ENCODE results near the gene NXF3. TPM values are rescaled to one million over a fixed set of nuclear protein-coding genes. Genes with fewer than 3 reads are reported as not detected.
"Not testable (repeated sequence)": the region's sequence is repeated elsewhere in the genome, so short reads cannot be mapped to it uniquely, and the experiment has no call there.

Gene NXF3
- not detected in 2 replicates for total RNA-seq
- long read RNA-seq: 0 reads

- no peak for TF ChIP-seq CTCF (IDR thresholded peaks at IDR 0.05)
- Mint-ChIP-seq H3K9me3 (ENCODE audit: unreplicated experiment) (no peaks in the 10 kb centered on the region), H3K36me3 (ENCODE audit: unreplicated experiment) (no peaks in the 10 kb centered on the region), H3K4me3 (ENCODE audit: unreplicated experiment) (no peak within 1 kb of the TSS), H3K27me3 (ENCODE audit: unreplicated experiment) (no peaks in the 10 kb centered on the region), H3K27ac (ENCODE audit: unreplicated experiment) (no peak within 1 kb of the TSS), H3K4me1 (ENCODE audit: unreplicated experiment) (no peaks in the 10 kb centered on the region)
- DNase-seq (ENCODE audit: extremely low spot score, unreplicated experiment): no peak
Observed at GRCh38 chrX:103092942-103093341, at the start of gene NXF3. Gene NXF3 (minus strand): TSS chrX:103093143. CDS start chrX:103093023, 120 bp downstream.

- not testable (repeated sequence) for DNase-seq (ENCODE audit: extremely low spot score, unreplicated experiment); H3K4me3 Mint-ChIP-seq (ENCODE audit: unreplicated experiment); H3K27ac Mint-ChIP-seq (ENCODE audit: unreplicated experiment); H3K9me3 Mint-ChIP-seq (ENCODE audit: unreplicated experiment); H3K4me1 Mint-ChIP-seq (ENCODE audit: unreplicated experiment); H3K27me3 Mint-ChIP-seq (ENCODE audit: unreplicated experiment); H3K36me3 Mint-ChIP-seq (ENCODE audit: unreplicated experiment)
Observed at GRCh38 chrX:103136528-103136927, 43.6 kb upstream of the NXF3 start.

GRCh38 chrX:103124284-103124683 is 31.3 kb upstream of the NXF3 start:
- peaks cover 13% of the 10 kb centered on the region for H3K9me3 Mint-ChIP-seq (ENCODE audit: unreplicated experiment)
- TF ChIP-seq CTCF (IDR thresholded peaks at IDR 0.05): no peak

GRCh38 chrX:103120748-103121147 is 27.8 kb upstream of the NXF3 start:
- H3K27ac Mint-ChIP-seq (ENCODE audit: unreplicated experiment): no peak overlapping the region
- peaks cover 4% of the 10 kb centered on the region for H3K27me3 Mint-ChIP-seq (ENCODE audit: unreplicated experiment)
- no peak overlapping the region for H3K4me3 Mint-ChIP-seq (ENCODE audit: unreplicated experiment)
- no peaks in the 10 kb centered on the region for H3K36me3 Mint-ChIP-seq (ENCODE audit: unreplicated experiment)
- TF ChIP-seq CTCF (IDR thresholded peaks at IDR 0.05): no peak
- H3K4me1 Mint-ChIP-seq (ENCODE audit: unreplicated experiment): no peaks in the 10 kb centered on the region
- H3K9me3 Mint-ChIP-seq (ENCODE audit: unreplicated experiment): peaks cover 13% of the 10 kb centered on the region
- no peak for DNase-seq (ENCODE audit: extremely low spot score, unreplicated experiment)

More at GRCh38 chrX:103124284-103124683, 31.3 kb upstream of the NXF3 start:
- Mint-ChIP-seq H3K36me3 (ENCODE audit: unreplicated experiment) (no peaks in the 10 kb centered on the region), H3K27me3 (ENCODE audit: unreplicated experiment) (peaks cover 4% of the 10 kb centered on the region), H3K4me1 (ENCODE audit: unreplicated experiment) (no peaks in the 10 kb centered on the region), H3K4me3 (ENCODE audit: unreplicated experiment) (no peak overlapping the region), H3K27ac (ENCODE audit: unreplicated experiment) (no peak overlapping the region)
- no peak for DNase-seq (ENCODE audit: extremely low spot score, unreplicated experiment)

GRCh38 chrX:103116970-103117369 is 24.0 kb upstream of the NXF3 start:
- H3K27me3 Mint-ChIP-seq (ENCODE audit: unreplicated experiment); H3K36me3 Mint-ChIP-seq (ENCODE audit: unreplicated experiment); H3K27ac Mint-ChIP-seq (ENCODE audit: unreplicated experiment); H3K4me3 Mint-ChIP-seq (ENCODE audit: unreplicated experiment); DNase-seq (ENCODE audit: extremely low spot score, unreplicated experiment); H3K4me1 Mint-ChIP-seq (ENCODE audit: unreplicated experiment): not testable (repeated sequence)
- peaks cover 13% of the 10 kb centered on the region for H3K9me3 Mint-ChIP-seq (ENCODE audit: unreplicated experiment)

- not testable (repeated sequence) for H3K4me1 Mint-ChIP-seq (ENCODE audit: unreplicated experiment); DNase-seq (ENCODE audit: extremely low spot score, unreplicated experiment); H3K27ac Mint-ChIP-seq (ENCODE audit: unreplicated experiment); H3K4me3 Mint-ChIP-seq (ENCODE audit: unreplicated experiment); H3K36me3 Mint-ChIP-seq (ENCODE audit: unreplicated experiment); H3K27me3 Mint-ChIP-seq (ENCODE audit: unreplicated experiment)
- H3K9me3 Mint-ChIP-seq (ENCODE audit: unreplicated experiment): peaks cover 23% of the 10 kb centered on the region
Observed at GRCh38 chrX:103109497-103109896, 16.6 kb upstream of the NXF3 start.

GRCh38 chrX:103107836-103108235 is 14.9 kb upstream of the NXF3 start:
- TF ChIP-seq CTCF (IDR thresholded peaks at IDR 0.05): no peak
- Mint-ChIP-seq H3K9me3 (ENCODE audit: unreplicated experiment) (peaks cover 20% of the 10 kb centered on the region), H3K27ac (ENCODE audit: unreplicated experiment) (no peak overlapping the region), H3K4me3 (ENCODE audit: unreplicated experiment) (no peak overlapping the region), H3K27me3 (ENCODE audit: unreplicated experiment) (no peaks in the 10 kb centered on the region), H3K36me3 (ENCODE audit: unreplicated experiment) (no peaks in the 10 kb centered on the region), H3K4me1 (ENCODE audit: unreplicated experiment) (no peaks in the 10 kb centered on the region)
- no peak for DNase-seq (ENCODE audit: extremely low spot score, unreplicated experiment)

- not testable (repeated sequence) for H3K36me3 Mint-ChIP-seq (ENCODE audit: unreplicated experiment); H3K4me1 Mint-ChIP-seq (ENCODE audit: unreplicated experiment); H3K27ac Mint-ChIP-seq (ENCODE audit: unreplicated experiment); H3K27me3 Mint-ChIP-seq (ENCODE audit: unreplicated experiment); H3K4me3 Mint-ChIP-seq (ENCODE audit: unreplicated experiment)
- peaks cover 18% of the 10 kb centered on the region for H3K9me3 Mint-ChIP-seq (ENCODE audit: unreplicated experiment)
- peak; percentile 82 for DNase-seq (ENCODE audit: extremely low spot score, unreplicated experiment)
Observed at GRCh38 chrX:103107227-103107737, 14.3 kb upstream of the NXF3 start.

GRCh38 chrX:103104370-103104769 is 11.4 kb upstream of the NXF3 start:
- not testable (repeated sequence) for H3K4me3 Mint-ChIP-seq (ENCODE audit: unreplicated experiment); H3K9me3 Mint-ChIP-seq (ENCODE audit: unreplicated experiment); H3K27me3 Mint-ChIP-seq (ENCODE audit: unreplicated experiment); H3K4me1 Mint-ChIP-seq (ENCODE audit: unreplicated experiment); H3K36me3 Mint-ChIP-seq (ENCODE audit: unreplicated experiment); H3K27ac Mint-ChIP-seq (ENCODE audit: unreplicated experiment)
- peak; percentile 83 for DNase-seq (ENCODE audit: extremely low spot score, unreplicated experiment)
